Left lobe of liver (tissue), 2 donors: ENCODE measurements around the gene GAA. TPM values are rescaled to one million over a fixed set of nuclear protein-coding genes. Genes with fewer than 3 reads are reported as not detected.

Experiments
- ATAC-seq: fragments of 200-7000 bp; cut with Tn5 transposase; one replicate; pipeline ENCODE4 v1.9.1; 2020; ENCODE audit warnings: mild to moderate bottlenecking, moderate library complexity
- DNase-seq: peaks from one replicate; pipeline ENCODE4 v3.0.0-alpha.2; 2020; ENCODE audit warnings: low spot score
- total RNA-seq: library from RNA; stranded (reverse); gene quantifications from one replicate; pipeline ENCODE4 v1.2.1, GENCODE V29; 2021
- donor health status: DM: no; HTN: no; CAD: no; lungs with moderate emphysema.
- donor health status: DM: no; HTN: yes; CAD: no.

Gene GAA
- total RNA-seq, 1 donor from 2014 or later: 50.6 TPM

DNA sequence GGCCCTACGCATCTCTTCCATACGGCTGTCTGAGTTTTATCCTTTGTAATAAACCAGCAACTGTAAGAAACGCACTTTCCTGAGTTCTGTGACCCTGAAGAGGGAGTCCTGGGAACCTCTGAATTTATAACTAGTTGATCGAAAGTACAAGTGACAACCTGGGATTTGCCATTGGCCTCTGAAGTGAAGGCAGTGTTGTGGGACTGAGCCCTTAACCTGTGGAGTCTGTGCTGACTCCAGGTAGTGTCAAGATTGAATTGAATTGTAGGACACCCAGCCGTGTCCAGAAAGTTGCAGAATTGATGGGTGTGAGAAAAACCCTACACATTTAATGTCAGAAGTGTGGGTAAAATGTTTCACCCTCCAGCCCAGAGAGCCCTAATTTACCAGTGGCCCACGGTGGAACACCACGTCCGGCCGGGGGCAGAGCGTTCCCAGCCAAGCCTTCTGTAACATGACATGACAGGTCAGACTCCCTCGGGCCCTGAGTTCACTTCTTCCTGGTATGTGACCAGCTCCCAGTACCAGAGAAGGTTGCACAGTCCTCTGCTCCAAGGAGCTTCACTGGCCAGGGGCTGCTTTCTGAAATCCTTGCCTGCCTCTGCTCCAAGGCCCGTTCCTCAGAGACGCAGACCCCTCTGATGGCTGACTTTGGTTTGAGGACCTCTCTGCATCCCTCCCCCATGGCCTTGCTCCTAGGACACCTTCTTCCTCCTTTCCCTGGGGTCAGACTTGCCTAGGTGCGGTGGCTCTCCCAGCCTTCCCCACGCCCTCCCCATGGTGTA is 1.5 kb downstream of the GAA start:
- DNase-seq (peak; percentile 46), ATAC-seq (no peak)

GRCh38 chr17:80103449-80104085 is 2.2 kb downstream of the GAA start:
- DNase-seq: no peak
- ATAC-seq: no peak

DNA sequence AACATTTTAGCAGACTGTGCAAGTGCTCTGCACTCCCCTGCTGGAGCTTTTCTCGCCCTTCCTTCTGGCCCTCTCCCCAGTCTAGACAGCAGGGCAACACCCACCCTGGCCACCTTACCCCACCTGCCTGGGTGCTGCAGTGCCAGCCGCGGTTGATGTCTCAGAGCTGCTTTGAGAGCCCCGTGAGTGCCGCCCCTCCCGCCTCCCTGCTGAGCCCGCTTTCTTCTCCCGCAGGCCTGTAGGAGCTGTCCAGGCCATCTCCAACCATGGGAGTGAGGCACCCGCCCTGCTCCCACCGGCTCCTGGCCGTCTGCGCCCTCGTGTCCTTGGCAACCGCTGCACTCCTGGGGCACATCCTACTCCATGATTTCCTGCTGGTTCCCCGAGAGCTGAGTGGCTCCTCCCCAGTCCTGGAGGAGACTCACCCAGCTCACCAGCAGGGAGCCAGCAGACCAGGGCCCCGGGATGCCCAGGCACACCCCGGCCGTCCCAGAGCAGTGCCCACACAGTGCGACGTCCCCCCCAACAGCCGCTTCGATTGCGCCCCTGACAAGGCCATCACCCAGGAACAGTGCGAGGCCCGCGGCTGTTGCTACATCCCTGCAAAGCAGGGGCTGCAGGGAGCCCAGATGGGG is 3.1 kb downstream of the GAA start:
- DNase-seq: no peak
- ATAC-seq: no peak

- ATAC-seq: no peak
- no peak for DNase-seq
These were observed 3.6 kb downstream of the GAA start for GRCh38 chr17:80104956-80105375.

DNA sequence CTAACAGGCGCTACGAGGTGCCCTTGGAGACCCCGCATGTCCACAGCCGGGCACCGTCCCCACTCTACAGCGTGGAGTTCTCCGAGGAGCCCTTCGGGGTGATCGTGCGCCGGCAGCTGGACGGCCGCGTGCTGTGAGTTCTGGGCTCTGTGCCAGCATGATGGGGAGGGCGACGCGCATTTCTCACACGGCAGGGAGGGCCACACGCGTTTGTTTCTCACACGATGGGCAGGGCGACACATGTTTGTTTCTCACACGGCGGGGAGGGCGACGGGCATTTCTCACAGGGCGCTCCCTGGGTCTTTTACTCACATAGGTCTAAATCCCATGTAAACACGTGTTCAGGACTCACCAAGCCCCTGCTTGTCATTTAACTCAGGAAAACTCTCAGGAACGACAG is 4.4 kb downstream of the GAA start:
- peak; percentile 47 for DNase-seq
- ATAC-seq: no peak

GRCh38 chr17:80106176-80106575 is 4.8 kb downstream of the GAA start:
- DNase-seq: no peak
- no peak for ATAC-seq

DNA sequence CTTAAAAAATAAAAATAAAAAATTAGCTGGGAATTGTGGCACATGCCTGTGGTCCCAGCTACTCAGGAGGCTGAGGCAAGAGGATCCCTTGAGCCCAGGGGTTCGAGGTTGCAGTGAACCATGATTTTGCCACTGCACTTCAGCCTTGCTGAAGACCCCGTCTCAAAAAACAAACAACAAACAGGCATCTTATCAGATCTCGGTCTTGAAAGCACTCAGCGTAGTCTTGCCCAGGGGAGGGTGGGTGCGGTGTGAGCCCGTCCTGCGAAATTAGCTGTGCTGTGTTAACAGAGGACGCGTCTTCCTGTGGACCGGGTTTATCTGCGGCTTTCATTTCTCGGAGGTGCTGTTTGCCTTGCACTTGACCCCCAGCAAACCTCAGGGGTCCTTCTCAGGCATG is 5.4 kb downstream of the GAA start:
- DNase-seq (no peak), ATAC-seq (no peak)

GRCh38 chr17:80107231-80108021 is 6.0 kb downstream of the GAA start:
- no peak for ATAC-seq
- DNase-seq: no peak

DNA sequence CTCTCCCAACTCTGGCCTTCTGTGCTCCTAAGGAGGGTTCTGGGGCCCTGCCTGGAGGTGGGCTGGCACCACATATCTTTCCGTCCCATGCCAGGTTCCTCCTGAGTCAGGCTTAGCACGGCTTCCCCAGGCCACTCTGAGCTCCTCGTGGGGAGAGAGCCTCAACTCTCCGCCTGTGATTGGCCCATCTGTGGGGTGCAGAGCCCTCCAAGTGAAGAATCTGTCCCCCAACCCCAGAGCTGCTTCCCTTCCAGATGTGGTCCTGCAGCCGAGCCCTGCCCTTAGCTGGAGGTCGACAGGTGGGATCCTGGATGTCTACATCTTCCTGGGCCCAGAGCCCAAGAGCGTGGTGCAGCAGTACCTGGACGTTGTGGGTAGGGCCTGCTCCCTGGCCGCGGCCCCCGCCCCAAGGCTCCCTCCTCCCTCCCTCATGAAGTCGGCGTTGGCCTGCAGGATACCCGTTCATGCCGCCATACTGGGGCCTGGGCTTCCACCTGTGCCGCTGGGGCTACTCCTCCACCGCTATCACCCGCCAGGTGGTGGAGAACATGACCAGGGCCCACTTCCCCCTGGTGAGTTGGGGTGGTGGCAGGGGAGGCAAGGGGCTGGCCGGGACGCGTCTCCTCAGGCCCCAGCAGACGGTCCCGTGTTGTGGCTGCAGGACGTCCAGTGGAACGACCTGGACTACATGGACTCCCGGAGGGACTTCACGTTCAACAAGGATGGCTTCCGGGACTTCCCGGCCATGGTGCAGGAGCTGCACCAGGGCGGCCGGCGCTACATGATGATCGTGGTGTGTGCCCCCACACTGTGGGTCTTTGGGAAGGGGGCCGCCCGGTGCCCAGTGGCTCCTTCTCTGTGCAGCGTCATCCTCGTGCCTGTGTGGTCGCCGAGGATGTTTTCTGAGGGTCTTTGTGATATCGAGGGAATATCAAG is 6.9 kb downstream of the GAA start:
- no peak for DNase-seq
- no peak for ATAC-seq

- ATAC-seq (no peak), DNase-seq (no peak)
These were observed 7.8 kb downstream of the GAA start for GRCh38 chr17:80109066-80109660.

DNA sequence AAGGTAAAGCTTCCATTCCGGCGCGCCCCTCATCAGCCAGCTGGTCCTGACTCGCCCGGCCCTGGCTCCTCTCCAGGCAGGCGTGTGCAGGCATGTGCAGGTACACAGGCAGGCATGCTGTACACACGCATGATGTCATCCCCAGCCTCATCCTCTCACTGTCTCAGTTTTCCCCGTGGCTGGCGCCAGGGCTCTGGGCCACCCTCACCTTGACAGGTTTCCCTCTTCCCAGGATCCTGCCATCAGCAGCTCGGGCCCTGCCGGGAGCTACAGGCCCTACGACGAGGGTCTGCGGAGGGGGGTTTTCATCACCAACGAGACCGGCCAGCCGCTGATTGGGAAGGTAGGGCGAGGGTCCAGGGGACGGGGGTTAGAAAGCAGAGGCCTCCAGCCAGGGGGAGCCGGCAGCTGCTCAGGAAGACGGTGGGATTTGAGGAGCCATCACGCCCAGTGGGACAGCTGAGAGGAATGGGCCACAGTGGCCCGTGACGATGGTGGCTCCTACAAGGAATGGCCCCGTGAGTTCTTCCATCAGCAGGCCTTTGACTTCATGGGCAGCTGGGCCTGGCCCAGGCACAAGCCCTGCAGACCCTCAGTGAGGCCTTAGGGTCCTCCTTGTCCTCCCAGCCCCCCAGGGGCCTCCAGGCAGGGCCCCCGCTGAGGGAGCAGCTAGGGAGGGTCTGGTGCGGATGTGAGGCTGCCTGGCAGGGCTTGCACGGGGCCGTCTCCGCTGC is 8.5 kb downstream of the GAA start:
- no peak for DNase-seq
- ATAC-seq: no peak

DNA sequence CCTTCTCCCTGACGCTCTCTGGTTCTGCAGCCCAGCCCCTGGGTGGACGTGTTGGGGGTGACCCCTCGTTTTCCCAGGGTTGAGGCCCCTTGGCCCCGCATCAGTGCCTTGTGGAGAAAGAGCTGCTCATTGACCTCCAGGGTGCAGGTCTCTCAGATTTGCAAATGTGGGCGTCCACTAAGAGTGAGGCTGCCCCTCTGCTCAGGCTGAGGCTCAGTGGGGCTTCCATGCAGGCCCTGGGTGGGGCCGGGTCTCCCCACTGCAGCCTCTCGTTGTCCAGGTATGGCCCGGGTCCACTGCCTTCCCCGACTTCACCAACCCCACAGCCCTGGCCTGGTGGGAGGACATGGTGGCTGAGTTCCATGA is 9.0 kb downstream of the GAA start:
- DNase-seq (no peak), ATAC-seq (no peak)

DNA sequence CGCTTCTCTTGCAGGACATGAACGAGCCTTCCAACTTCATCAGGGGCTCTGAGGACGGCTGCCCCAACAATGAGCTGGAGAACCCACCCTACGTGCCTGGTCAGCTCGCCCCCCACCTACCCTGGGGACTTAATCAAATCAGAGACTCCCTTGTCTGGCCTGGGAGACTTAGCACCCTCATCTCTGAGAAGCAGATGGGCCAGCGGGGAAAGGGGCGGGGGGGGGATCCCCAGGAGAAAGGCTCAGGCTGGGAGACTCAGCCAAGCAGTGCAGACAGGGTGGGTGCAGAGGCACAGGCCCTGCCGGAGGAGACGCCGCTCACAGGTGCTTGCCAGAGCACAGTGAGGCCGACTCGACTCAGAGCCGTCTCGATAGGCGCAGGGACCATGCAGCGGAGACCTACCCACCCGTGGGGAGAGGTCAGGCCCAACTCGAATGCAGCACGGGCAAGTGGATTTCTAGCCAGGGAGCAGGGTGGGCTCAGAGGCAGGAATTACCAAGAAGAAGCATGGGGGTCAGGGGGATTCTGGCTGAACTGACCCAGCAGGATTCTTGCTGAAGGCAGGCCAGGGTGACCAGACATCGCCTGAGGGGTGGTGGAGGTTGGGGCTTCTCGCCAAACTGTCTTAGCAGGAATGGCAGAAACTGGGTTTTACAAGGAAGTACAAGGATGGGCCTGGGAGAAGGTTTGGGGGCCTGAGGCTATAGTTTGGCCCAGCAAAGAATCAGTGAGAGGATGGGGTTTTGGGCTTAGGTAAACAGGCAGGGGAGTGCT is 9.7 kb downstream of the GAA start:
- ATAC-seq (no peak), DNase-seq (no peak)

DNA sequence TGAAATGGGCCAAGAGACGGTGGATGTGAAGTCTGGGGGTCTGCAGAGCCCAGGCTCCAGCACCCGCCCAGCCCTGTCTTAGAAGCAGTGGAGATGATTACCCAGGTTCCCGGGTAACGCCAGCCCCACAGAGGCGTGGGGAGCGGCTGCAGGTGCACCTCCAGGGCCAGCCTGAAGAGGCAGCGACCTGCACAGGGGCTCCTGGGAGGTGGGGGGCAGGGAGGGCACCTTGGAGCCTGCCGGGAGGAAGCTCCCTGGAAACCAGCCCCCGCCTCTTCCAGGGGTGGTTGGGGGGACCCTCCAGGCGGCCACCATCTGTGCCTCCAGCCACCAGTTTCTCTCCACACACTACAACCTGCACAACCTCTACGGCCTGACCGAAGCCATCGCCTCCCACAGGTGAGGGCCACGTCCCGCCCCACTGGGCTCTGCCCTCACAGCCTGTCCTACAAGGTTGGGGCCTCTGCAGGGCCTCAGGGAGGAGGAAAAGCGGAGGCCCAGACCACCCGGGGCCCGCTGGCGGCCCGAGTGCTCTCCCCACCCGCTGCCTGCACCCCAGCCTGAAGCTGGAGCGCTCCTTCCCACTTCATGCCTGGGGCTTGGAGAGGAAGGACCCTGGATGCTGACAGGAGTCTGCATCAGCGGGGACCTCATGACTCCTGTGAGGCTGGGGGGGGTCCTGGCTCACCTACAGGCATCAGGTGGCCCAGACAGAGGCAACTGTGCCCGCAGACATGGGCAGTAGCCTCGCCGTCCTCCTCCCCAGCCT is 10.5 kb downstream of the GAA start:
- DNase-seq (no peak), ATAC-seq (no peak)

DNA sequence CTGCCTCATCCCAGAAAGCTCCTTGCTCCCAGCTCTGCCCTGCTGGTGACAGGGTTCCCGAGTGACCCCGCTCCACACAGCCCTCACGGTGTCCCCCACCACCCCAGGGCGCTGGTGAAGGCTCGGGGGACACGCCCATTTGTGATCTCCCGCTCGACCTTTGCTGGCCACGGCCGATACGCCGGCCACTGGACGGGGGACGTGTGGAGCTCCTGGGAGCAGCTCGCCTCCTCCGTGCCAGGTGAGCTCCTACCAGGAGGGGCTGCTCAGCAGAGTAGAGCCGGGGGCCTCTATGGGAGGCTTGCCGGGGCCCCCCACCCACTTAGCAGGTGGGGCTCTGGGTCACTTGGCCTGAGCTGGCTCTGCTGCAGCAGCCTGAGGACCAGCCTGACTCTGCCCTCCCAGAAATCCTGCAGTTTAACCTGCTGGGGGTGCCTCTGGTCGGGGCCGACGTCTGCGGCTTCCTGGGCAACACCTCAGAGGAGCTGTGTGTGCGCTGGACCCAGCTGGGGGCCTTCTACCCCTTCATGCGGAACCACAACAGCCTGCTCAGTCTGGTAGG is 11.2 kb downstream of the GAA start:
- DNase-seq: no peak
- ATAC-seq: no peak

- ATAC-seq (no peak), DNase-seq (no peak)
These were observed 11.7 kb downstream of the GAA start for GRCh38 chr17:80113033-80113484.

- ATAC-seq (no peak), DNase-seq (no peak)
These were observed 13.4 kb downstream of the GAA start for GRCh38 chr17:80114758-80115157.
